Stimulated activated effector memory CD8-positive, alpha-beta T cell treated with anti-CD3 and anti-CD28 coated beads, Interleukin-12 subunit alpha, Interleukin-12 subunit beta, amount 100 ng/mL, for 72 hours (primary cell): ENCODE results near the gene NOS3.
A peak's percentile ranks its signal among the peaks of the same experiment; 100 is the strongest.
"Not testable (repeated sequence)": the region's sequence is repeated elsewhere in the genome, so short reads cannot be mapped to it uniquely, and the experiment has no call there.

ENCODE experiments used
- ATAC-seq: fragments of 150-1000 bp; cut with Tn5 transposase; 2 replicates; pipeline ENCODE4 v1.10.0; 2021
- DNase-seq, 2 donors: peaks; one replicate each; pipeline ENCODE4 v3.0.0; 2021 to 2022; ENCODE audit warnings: low spot score in 2 of 2
- H3K27ac Mint-ChIP-seq: one replicate; pipeline ENCODE4 v1.8.0; 2022; ENCODE audit warnings: mild to moderate bottlenecking, mixed read lengths
- H3K36me3 Mint-ChIP-seq: one replicate; pipeline ENCODE4 v1.8.0; 2022; ENCODE audit warnings: mild to moderate bottlenecking, mixed read lengths
- H3K4me1 Mint-ChIP-seq: one replicate; pipeline ENCODE4 v1.8.0; 2022; ENCODE audit warnings: mixed read lengths
- H3K4me3 Mint-ChIP-seq: one replicate; pipeline ENCODE4 v1.8.0; 2022; ENCODE audit warnings: mild to moderate bottlenecking, mixed read lengths
- H3K9me3 Mint-ChIP-seq: one replicate; pipeline ENCODE4 v1.8.0; 2022; ENCODE audit warnings: mixed read lengths

NOS3 gene

DNA sequence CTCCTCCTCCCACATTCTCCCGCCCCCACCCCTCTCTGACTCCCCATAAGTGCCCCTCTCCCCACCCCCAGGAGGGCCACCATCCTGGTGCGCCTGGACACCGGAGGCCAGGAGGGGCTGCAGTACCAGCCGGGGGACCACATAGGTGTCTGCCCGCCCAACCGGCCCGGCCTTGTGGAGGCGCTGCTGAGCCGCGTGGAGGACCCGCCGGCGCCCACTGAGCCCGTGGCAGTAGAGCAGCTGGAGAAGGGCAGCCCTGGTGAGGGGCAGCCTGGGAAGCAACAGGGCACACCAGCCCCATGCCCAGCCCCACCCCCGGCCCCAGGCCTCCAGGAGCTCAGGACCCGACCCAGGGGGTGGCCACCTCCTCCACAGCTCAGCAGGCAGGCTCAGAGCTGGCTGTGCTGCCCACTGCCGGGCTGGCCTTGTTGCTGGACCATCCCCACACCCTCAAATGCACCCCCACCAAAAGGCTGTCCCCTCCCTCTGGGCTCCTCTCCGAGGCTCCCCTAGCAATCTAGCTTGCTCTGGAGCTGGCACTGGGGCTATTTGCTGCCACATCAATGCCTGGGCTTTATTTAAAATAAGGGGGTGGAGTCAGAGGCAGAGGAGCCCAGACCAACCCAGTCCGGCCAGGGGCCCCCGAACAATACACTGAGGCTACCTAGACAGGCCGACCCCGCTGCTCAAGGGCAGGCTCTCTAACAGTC, 18.7 kb downstream of the NOS3 start:
- Mint-ChIP-seq H3K9me3 (no peaks in the 10 kb centered on the region), H3K4me3 (peak overlapping the region; percentile 69), H3K27ac (peak overlapping the region; percentile 82), H3K4me1 (peaks cover 51% of the 10 kb centered on the region), H3K36me3 (peaks cover 11% of the 10 kb centered on the region)
- ATAC-seq (no peak), DNase-seq (no peak)

DNA sequence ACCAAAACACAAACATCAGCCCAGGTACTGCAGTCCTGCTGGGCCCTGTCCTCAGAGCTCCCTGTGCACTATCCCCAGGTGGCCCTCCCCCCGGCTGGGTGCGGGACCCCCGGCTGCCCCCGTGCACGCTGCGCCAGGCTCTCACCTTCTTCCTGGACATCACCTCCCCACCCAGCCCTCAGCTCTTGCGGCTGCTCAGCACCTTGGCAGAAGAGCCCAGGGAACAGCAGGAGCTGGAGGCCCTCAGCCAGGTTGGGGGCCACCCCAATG, 19.2 kb downstream of the NOS3 start:
- ATAC-seq (no peak), DNase-seq (no peak)
- Mint-ChIP-seq H3K36me3 (peaks cover 11% of the 10 kb centered on the region), H3K4me3 (peak overlapping the region; percentile 69), H3K9me3 (no peaks in the 10 kb centered on the region), H3K4me1 (peaks cover 55% of the 10 kb centered on the region), H3K27ac (peak overlapping the region; percentile 82)

DNA sequence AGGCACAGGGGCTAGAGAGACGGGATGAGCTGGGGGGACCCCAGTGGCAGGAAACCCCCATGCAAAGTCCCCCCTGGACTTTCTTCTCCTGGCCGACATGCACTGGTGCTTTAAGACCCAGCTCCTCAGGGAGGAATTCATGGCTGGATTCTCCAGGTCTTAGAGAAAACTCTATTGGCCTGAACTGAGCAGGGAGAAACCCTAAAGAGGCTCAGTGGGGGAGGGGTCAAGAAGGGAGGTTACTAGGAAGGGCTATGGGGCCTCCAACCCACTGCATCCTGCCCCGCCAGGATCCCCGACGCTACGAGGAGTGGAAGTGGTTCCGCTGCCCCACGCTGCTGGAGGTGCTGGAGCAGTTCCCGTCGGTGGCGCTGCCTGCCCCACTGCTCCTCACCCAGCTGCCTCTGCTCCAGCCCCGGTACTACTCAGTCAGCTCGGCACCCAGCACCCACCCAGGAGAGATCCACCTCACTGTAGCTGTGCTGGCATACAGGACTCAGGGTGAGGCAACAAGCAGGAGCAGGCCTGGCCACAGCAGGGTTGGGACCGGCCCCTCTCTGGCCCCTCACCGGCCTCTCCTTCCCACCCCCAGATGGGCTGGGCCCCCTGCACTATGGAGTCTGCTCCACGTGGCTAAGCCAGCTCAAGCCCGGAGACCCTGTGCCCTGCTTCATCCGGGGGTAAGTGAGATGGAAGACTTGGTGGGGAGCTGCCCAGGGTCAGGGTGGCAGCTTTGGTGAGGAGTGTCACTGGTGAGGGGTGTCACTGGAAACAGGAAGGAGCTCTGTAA, 19.7 kb downstream of the NOS3 start:
- H3K27ac Mint-ChIP-seq, result peak overlapping the region; percentile 82
- peaks cover 14% of the 10 kb centered on the region for H3K36me3 Mint-ChIP-seq
- peaks cover 60% of the 10 kb centered on the region for H3K4me1 Mint-ChIP-seq
- DNase-seq, result no peak
- peak; percentile 25 for ATAC-seq
- peak overlapping the region; percentile 69 for H3K4me3 Mint-ChIP-seq
- H3K9me3 Mint-ChIP-seq, result no peaks in the 10 kb centered on the region

DNA sequence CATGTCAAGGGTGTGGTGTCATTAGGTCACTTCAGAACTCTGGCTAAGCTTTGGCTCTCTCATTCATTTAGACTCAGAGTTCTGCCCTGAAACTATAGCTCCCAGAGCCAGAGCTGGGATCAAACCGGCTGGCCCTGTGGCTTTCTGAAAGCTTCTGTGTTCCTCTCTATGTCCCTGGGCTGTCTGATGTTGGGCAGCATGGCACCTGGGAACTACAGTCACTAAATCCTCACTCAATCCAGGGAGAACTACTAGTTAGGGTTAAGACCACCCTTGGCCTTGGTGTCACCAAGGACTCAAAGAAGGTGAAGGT, 20.2 kb downstream of the NOS3 start:
- Mint-ChIP-seq H3K4me1 (peaks cover 66% of the 10 kb centered on the region), H3K4me3 (peak overlapping the region; percentile 69), H3K27ac (peak overlapping the region; percentile 82), H3K9me3 (no peaks in the 10 kb centered on the region), H3K36me3 (peaks cover 19% of the 10 kb centered on the region)
- DNase-seq, result no peak
- no peak for ATAC-seq

DNA sequence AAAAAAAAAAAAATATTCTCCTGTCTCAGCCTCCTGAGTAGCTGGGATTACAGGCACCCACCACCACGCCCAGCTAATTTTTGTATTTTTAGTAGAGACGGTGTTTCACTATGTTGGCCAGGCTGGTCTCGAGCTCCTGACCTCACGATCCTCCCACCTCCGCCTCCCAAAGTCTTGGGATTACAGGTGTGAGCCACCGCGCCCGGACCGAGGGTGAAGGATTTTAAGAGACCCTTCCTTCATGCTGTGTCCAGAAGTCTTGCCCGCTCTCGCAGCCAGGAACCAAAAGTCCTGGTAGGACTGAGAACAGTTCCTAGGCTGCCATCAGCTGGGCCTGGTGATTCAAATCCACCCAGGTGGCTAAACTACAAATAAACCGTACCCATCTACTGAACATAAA, 20.8 kb downstream of the NOS3 start:
- ATAC-seq, result not testable (repeated sequence)
- H3K4me1 Mint-ChIP-seq, result peaks cover 71% of the 10 kb centered on the region

DNA sequence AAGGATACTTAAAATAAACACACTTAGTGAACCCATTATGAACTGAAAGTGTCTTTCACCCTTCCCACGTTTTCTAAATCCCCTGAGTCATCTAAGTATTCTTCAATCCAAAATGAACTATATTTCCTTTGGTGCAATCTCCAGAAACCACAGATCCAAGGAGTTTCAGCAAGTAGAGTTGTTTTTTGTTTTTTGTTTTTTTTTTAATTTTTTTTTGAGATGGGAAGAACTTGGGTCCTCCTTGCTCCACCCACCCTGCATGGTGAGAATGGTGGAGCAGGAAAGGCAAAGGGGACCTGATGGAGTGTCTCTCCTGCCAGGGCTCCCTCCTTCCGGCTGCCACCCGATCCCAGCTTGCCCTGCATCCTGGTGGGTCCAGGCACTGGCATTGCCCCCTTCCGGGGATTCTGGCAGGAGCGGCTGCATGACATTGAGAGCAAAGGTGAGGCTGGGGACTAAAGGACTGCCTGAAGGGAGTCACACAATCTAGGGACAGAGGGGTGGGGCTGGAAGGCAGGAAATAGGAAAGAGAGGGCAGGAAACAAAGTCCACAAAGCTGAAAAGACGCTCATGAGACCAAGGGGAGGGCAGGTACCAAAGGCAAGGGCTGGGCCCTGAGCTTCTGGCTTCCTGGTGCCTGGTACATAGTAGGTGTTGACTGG, 21.3 kb downstream of the NOS3 start:
- H3K4me3 Mint-ChIP-seq, result peak overlapping the region; percentile 29
- ATAC-seq (no peak), DNase-seq (no peak)
- H3K36me3 Mint-ChIP-seq, result peaks cover 26% of the 10 kb centered on the region
- H3K4me1 Mint-ChIP-seq, result peaks cover 71% of the 10 kb centered on the region
- peak overlapping the region; percentile 60 for H3K27ac Mint-ChIP-seq
- H3K9me3 Mint-ChIP-seq, result no peaks in the 10 kb centered on the region

More for the DNA sequence above, 20.8 kb downstream of the NOS3 start:
- H3K9me3 Mint-ChIP-seq, DNase-seq: not testable (repeated sequence)
- H3K27ac Mint-ChIP-seq, result peak overlapping the region; percentile 60
- H3K4me3 Mint-ChIP-seq, result peak overlapping the region; percentile 29
- H3K36me3 Mint-ChIP-seq, result peaks cover 25% of the 10 kb centered on the region

DNA sequence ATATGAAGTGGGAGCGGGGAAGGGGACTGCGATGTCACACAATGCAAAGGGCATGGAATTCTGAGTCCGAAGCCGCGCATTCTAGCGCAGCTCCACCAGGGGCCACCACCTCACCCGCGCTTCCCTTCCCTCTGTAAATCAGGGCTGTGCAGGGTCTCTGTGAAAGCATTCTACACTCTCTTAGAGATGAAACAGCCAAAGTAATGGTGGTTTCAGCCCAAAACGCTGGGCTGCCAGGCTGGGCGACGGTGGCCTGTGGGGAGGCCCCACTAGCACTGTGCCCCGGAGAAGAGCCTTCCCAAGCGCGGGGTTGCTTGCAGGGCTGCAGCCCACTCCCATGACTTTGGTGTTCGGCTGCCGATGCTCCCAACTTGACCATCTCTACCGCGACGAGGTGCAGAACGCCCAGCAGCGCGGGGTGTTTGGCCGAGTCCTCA, 22.1 kb downstream of the NOS3 start:
- ATAC-seq, result no peak
- no peak for DNase-seq
- H3K4me3 Mint-ChIP-seq, result peak overlapping the region; percentile 29
- no peaks in the 10 kb centered on the region for H3K9me3 Mint-ChIP-seq
- peaks cover 70% of the 10 kb centered on the region for H3K4me1 Mint-ChIP-seq
- H3K36me3 Mint-ChIP-seq, result peaks cover 26% of the 10 kb centered on the region
- H3K27ac Mint-ChIP-seq, result peak overlapping the region; percentile 60

DNA sequence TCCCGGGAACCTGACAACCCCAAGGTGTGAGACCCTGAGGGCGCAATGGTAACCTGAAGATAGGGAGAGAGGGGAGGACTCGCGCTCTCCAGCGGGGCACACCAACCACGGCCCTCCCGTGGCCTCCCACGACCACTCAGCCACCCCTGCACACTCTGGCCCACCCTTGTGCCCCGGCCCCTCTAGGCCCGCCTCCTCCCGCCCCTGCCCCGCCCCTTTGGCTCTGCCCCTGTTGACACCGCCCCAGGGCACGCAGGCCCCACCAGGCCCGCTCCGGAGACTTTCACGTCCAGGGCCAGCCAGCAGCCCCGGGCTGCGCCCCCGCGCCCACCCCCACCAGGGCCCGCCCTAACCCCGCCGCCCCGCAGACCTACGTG, 22.5 kb downstream of the NOS3 start:
- peak in 1 of 2 donors; percentile 63 for DNase-seq
- peak; percentile 0 for ATAC-seq
- Mint-ChIP-seq H3K4me1 (peaks cover 70% of the 10 kb centered on the region), H3K4me3 (peak overlapping the region; percentile 85), H3K36me3 (peaks cover 30% of the 10 kb centered on the region), H3K9me3 (no peaks in the 10 kb centered on the region), H3K27ac (peak overlapping the region; percentile 96)

DNA sequence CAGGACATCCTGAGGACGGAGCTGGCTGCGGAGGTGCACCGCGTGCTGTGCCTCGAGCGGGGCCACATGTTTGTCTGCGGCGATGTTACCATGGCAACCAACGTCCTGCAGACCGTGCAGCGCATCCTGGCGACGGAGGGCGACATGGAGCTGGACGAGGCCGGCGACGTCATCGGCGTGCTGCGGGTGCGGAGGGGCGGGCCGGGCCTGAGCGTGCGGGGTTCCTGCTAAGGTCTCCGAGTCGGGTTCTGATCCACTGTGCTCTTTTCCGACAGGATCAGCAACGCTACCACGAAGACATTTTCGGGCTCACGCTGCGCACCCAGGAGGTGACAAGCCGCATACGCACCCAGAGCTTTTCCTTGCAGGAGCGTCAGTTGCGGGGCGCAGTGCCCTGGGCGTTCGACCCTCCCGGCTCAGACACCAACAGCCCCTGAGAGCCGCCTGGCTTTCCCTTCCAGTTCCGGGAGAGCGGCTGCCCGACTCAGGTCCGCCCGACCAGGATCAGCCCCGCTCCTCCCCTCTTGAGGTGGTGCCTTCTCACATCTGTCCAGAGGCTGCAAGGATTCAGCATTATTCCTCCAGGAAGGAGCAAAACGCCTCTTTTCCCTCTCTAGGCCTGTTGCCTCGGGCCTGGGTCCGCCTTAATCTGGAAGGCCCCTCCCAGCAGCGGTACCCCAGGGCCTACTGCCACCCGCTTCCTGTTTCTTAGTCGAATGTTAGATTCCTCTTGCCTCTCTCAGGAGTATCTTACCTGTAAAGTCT, 23.1 kb downstream of the NOS3 start:
- Mint-ChIP-seq H3K36me3 (peaks cover 33% of the 10 kb centered on the region), H3K4me3 (peak overlapping the region; percentile 85), H3K4me1 (peaks cover 73% of the 10 kb centered on the region), H3K9me3 (no peaks in the 10 kb centered on the region), H3K27ac (peak overlapping the region; percentile 96)
- ATAC-seq (peak; percentile 68), DNase-seq (peak; percentile 65 to 86)

DNA sequence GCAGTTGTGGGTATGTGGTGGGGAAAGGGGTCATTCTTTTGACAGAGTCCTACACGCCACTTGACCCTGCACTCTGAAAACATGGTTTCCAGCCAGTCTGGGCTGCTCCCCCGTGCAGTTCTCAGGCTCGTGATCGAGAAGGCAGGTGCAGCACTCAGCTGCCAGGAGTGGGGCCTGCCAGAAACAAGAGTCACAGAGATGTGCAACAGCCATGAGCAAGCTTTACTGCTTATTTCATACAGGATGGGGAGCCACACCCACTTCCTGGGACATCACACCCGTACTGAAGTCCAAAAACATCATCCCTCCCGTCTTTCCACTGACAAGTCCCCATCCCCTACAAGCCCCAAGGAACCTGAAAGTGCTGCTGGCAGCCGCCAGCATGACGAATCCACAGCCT, 24.1 kb downstream of the NOS3 start:
- H3K27ac Mint-ChIP-seq, result peak overlapping the region; percentile 96
- no peaks in the 10 kb centered on the region for H3K9me3 Mint-ChIP-seq
- peak overlapping the region; percentile 85 for H3K4me3 Mint-ChIP-seq
- peaks cover 82% of the 10 kb centered on the region for H3K4me1 Mint-ChIP-seq
- DNase-seq (no peak), ATAC-seq (no peak)
- H3K36me3 Mint-ChIP-seq, result peaks cover 39% of the 10 kb centered on the region

DNA sequence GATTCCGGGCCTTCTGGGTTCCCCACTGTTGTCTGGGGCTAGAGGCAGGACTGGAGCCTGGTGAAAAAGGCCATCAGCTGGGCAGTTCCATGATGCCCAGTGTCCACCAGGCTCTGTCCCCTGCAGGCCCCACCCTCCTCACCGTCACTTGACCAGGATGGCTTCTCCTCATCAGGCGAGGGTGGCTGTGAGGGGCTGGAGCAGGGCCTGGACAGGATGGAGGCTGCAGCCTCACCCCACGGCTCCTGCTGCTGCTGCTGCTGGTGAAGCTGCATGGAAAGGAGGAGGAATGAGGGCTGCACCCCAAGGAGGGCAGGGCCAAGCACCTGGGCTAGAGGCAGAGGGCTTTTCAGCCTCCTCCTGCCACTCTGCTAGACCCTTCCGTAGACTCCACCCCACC, 25.1 kb downstream of the NOS3 start:
- peak overlapping the region; percentile 96 for H3K27ac Mint-ChIP-seq
- H3K4me1 Mint-ChIP-seq, result peaks cover 74% of the 10 kb centered on the region
- peak overlapping the region; percentile 32 for H3K4me3 Mint-ChIP-seq

DNA sequence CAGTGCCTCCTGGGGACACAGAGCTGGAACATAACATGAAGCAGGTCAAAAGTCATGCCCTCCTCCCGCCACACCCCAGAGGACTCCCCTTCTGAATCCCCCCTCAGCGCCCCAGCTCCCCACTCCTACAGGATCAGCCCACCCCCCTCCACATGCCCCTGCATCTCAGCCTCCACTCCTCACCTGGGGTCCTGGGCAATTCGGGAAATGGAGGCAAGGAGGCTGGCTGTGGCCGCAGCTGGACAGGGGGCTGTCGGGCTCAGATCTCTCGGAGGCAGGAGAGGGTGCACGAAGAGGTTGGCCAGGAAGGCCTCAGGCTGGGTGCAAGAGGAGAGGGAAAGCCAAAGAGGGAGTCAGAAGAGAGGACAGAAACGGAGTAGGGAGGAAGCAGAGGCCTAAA, 25.7 kb downstream of the NOS3 start:
- H3K27ac Mint-ChIP-seq, result peak overlapping the region; percentile 48
- no peaks in the 10 kb centered on the region for H3K9me3 Mint-ChIP-seq
- peak overlapping the region; percentile 32 for H3K4me3 Mint-ChIP-seq
- H3K36me3 Mint-ChIP-seq, result peaks cover 39% of the 10 kb centered on the region
- no peak for DNase-seq
- peaks cover 70% of the 10 kb centered on the region for H3K4me1 Mint-ChIP-seq
- no peak for ATAC-seq

More for the DNA sequence above, 25.1 kb downstream of the NOS3 start:
- no peak for DNase-seq
- Mint-ChIP-seq H3K9me3 (no peaks in the 10 kb centered on the region), H3K36me3 (peaks cover 39% of the 10 kb centered on the region)
- no peak for ATAC-seq

DNA sequence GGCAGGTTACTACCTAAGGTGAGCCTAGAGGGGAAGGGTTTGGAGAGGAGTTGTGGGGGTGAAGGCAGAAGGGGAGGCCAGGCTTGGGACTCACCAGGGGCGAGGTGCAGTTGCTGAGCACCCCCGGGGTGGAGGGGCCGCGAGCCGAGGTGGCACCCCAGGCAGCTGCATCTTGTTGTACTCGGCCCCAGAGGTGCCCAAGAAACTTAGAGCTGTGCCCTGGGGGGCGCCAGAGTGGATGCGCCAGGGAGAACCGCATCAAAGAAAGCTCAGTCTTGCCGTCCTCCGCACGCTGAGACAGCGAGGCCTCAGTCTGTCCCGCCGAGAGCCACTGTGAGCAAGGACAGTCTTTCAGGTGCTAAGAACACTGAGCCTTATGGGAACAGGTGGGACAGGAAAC, 26.1 kb downstream of the NOS3 start:
- Mint-ChIP-seq H3K4me3 (peak overlapping the region; percentile 85), H3K4me1 (peaks cover 66% of the 10 kb centered on the region), H3K9me3 (no peaks in the 10 kb centered on the region), H3K27ac (peak overlapping the region; percentile 48), H3K36me3 (peaks cover 39% of the 10 kb centered on the region)
- DNase-seq, result no peak
- no peak for ATAC-seq

DNA sequence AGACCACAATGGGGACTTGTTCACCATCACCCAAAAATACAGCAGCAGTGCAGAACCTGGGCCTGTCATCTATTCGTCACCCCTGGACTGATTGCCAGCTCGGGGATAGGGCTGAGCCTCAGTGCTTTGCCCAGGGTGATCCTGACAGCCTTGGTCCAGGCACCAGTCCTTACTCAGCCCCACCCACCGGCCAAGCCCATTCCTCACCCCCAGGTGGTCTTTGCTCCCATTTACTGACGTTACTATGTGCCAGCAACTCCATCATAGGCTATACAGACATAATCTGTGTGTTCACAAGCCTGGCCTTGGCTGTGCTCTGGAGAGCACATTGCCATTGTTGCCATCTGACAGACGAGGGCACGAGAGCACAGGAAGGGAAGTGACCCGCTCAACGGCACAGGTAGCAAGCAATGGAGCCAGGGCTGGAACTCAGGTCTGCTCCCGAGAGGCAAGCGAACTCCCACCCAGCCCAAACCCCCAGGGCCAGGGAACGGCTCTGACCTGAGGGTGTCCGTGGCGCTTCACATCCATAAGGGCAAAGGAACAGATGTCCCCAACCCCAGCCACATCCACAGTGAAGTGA, 26.6 kb downstream of the NOS3 start:
- Mint-ChIP-seq H3K9me3 (no peaks in the 10 kb centered on the region), H3K36me3 (peaks cover 39% of the 10 kb centered on the region), H3K27ac (peak overlapping the region; percentile 95)

DNA sequence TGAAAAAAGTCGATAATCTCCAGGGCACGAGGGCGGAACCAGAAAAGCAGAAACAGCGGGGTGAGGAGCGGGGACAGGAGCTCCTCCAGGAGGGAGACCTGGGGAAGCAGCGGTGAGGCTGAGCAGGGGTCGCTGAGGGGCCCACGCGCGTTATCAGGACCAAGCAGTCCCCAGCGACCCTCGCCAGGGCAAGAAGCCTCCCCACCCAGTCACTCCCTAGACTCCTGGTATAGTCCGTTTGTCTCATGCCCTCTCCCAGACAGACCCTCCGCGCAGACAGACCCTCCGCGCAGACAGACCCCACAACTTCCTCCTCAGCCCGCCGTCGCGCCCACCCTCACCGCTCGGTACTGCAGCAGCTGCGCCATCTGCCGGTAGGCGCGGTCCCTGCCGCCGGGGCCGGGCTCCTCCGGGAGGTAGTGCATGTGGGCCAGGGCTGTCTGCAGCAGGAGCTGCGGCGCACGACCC, 27.2 kb downstream of the NOS3 start:
- no peaks in the 10 kb centered on the region for H3K9me3 Mint-ChIP-seq
- peaks cover 56% of the 10 kb centered on the region for H3K4me1 Mint-ChIP-seq
- ATAC-seq, result peak; percentile 81
- H3K36me3 Mint-ChIP-seq, result peaks cover 39% of the 10 kb centered on the region
- DNase-seq, result peak; percentile 86 to 92
- H3K27ac Mint-ChIP-seq, result peak overlapping the region; percentile 95
- H3K4me3 Mint-ChIP-seq, result peak overlapping the region; percentile 85

More for the DNA sequence above, 26.6 kb downstream of the NOS3 start:
- Mint-ChIP-seq H3K4me1 (peaks cover 61% of the 10 kb centered on the region), H3K4me3 (peak overlapping the region; percentile 85)
- DNase-seq, result no peak
- no peak for ATAC-seq
